Measurements from ENCODE around the gene PRKN. TPM values are rescaled to one million over a fixed set of nuclear protein-coding genes. Genes with fewer than 3 reads are reported as not detected.
"Not testable (repeated sequence)": the region's sequence is repeated elsewhere in the genome, so short reads cannot be mapped to it uniquely, and the experiment has no call there.

Gene PRKN
- total RNA-seq, 1 donor from 2014 or later, result 0.93 TPM

DNA sequence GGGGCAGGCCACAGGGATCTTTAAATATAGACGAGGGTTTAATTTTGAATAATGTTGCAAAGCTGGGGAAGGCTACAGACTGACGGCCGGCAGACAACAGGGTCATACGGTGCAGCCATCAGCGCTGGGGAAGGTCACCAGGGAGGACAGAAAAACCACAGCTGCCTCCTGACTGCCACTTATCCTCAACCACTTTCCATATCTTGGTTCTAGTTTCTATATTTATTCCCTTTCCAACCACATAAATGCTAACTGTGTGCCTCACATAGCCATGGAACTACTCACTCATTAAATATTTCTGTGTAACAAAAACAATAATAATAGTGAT lies 1368.0 kb downstream of the PRKN start:
- no peak for DNase-seq (ENCODE audit: extremely low read depth, low read depth, low spot score)

DNA sequence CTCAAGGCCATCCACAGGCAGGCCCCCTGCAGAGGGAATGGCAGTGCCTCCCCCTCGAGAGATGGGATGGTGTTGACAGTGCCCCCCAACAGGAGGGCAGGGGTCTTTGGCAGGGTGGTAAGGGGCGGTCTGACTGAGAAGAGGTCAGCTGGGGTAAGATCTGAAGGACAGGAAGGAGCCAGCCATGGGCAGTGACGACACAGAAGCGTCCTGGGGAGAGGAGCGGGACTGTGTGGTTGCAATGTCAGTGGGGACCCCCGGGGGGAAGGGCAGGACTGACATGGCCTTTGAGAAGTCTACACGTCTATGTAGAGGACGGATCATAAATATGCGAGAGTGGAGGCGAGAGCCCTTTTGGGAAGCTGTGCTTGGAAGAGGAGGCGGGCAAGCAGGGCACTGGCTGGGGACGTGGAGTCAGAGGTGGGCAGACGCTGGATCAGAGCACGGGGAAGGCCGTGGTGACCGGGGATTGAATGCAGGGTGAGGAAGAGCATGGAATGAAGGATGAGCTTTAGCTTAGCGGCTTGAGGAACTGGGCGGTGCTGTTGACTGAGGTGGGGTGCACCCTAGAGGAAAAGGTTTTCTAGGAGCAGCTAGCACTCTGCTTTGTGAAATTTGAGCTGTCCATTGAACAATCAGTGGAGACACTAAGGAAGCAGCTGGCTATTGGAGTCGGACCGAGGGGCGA lies 1371.3 kb downstream of the PRKN start:
- DNase-seq (ENCODE audit: extremely low read depth, low read depth, low spot score), result no peak

DNA sequence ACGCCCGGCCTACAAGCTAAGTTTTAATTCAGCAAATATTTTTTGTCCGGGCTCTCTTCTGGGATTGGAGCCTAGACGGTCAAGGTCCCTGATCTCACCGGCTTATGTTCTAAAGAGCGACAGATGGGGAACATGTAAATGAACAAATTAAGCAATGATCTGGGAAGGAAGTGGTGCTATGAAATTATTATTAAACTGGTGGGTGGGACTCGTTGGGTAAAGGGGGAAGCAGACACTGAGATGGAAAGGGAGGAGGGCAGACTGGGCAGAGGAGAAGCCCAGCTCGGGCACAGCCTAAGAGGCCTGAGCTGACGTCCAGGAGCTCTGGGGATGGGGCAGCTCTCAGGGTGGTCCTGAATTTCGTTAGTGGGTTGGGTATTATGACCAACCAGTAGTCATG lies 1371.9 kb downstream of the PRKN start:
- no peak for DNase-seq (ENCODE audit: extremely low read depth, low read depth, low spot score)

DNA sequence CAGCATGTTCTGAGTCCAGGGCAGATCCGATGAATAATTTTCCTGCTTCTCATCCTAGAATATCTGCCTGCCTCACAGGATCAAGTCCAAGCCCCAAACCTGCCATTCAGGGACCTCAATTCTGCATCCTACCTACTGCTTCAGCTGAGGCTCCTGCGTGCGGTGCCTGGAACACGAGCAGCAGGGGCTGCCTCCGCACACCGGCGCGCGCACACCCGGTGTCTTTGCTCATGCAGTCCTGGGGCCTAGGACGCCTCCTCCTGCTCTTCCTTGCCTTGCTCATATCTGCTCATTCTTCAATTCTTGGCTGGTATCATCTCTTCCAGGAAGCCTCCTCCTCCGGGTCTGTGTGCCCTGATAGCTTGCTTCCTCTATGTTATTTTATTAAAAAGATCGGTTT lies 1372.6 kb downstream of the PRKN start:
- no peak for DNase-seq (ENCODE audit: extremely low read depth, low read depth, low spot score)

DNA sequence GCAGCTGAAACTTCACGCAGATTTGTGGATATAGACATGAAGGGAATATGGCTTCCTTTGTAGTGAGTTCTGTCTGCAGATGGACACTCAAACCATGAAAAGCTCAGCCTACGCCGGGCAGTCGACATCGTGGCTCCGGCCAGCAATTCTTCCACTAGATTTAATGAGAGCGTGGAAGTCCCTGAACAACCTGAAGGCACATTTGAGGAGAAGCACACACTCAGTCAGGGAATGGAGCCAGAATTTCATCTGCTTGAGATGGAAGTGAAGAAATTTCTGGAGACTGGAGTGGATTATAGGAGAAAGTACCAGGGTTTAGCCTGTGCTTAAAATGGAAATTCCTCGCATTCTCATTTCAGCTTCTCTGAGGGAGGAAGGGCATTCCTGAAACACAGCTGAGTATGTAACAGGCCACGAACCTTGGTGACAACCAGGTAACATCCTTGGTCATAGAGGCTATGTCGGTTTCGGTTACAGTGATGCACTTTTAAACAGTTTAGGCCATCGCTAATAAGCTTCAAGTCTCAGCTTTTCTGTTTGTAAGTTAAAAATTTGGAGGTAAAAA lies 1373.2 kb downstream of the PRKN start:
- no peak for DNase-seq (ENCODE audit: extremely low read depth, low read depth, low spot score)

DNA sequence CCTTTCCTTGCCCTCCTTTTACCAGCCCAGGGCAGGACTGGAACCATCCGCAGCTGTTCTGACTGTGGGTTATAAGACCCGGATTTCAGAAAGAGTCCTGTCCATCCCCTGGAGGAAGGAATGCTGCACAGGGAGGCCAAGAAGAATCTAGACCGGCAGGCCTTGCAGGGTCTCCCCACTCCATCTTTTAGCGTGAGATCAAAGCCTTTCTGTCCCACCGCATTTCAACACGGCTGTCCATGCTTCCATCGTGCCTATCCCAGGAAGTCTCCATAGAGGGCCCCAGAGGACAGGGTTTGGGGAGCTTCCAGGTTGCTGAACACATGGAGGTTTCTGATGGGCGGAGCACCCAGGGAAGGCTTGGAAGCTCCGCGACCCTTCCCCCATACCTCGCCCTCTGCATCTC lies 1374.4 kb downstream of the PRKN start:
- no peak for DNase-seq (ENCODE audit: extremely low read depth, low read depth, low spot score)

DNA sequence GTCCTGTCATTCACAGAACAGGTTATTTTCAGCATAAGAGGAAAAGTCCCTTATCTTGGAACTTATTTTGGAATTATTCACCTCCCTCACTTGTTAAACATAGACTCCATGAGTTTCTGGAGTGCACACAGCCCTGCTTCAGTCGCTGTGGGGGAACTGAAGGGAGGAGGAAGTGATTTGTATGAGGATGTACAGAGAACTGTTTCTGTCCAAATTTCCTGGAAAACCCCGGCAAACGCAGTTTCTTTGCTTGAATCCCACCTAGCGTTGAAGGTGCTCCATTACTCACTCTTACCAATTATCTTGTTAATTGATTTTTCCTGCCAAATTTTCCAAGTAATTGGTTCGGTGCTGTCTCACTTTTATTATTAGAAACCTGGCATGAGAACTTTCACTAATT lies 1375.7 kb downstream of the PRKN start:
- no peak for DNase-seq (ENCODE audit: extremely low read depth, low read depth, low spot score)

DNA sequence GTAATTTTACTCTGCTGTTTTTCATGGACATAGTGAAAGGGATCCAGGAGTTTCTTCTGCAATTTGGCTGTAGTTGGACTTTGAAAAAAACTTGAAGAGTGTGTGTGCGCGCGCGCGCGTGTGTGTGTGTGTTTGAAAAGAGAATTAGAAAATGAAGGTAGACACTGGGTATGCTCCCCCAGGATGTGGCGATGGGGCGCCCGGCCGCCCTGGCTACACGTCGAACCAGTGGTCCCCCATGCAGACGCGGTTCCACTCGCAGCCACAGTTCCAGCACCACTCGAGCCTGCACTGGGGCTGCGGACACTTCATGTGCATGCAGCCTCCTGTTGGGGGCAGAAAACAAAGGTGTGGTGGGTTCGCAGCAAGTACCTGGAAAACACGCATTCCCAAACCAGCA lies 1377.7 kb downstream of the PRKN start:
- DNase-seq (ENCODE audit: extremely low read depth, low read depth, low spot score), result no peak

DNA sequence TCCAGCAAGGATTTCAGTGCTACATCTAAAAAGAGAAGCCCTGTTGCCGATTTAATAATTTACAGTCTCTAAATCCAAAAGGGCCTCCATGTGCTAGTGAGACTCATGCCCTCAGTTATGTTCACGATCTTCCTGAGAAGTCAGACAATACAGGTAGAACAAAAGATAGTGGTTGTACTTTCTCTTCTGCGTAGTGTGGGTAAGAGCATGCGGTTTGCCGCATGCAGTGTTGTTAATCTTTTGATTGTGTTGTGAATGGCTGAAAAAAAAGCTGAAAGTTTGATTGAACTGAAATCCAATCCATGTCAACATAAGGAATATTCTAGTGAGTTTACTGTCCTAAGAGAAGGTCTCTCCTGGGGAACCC lies 1379.0 kb downstream of the PRKN start:
- DNase-seq (ENCODE audit: extremely low read depth, low read depth, low spot score), result no peak

DNA sequence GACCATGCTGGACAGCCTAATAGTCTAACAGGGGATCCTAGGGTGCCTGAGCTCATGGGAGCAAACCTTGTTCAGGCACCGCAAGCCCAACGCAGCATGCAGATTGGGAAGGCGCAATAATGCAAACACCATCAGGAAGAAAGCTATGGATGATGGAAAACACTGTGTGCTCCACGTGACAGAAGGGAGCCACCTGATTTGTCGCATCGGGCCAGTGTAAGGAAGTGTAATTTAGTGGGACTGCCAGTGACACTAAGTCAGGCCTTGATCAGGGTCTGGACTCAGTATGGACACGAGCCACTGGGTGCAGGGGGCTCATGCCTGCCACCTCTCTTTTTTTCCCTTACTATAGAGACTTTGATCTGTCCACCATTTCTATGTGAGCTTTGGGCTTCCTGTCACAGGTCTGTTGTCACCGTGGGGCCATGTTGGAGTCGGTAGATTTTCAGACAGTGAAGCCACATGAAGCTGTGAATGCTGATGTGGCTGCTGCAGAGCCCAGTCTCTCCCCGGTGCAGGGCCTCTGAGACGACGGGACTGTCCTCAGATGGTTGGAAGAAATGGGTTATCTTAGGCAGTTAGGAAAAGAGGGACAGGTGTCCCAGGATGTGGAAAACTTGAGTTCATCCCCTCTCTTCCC lies 1379.5 kb downstream of the PRKN start:
- DNase-seq (ENCODE audit: extremely low read depth, low read depth, low spot score), result no peak

DNA sequence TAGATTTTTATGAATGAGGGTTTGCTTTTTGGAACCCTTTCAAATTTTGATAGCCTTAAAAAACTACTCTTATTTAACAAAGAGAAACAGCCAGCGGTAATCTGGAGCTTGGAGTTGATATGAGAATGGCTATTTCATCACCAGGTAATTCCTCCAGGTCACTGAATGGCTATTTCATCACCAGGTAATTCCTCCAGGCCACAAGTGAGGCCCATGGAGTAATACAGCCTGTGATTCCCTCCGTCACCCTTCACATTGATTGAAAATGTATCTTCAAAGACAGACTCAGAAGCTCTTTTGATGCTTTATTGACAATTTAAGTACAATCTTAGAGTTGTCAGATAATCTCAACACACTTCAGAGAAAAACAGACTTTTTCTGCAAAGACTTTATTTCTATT lies 1380.4 kb downstream of the PRKN start:
- DNase-seq (ENCODE audit: extremely low read depth, low read depth, low spot score), result no peak

DNA sequence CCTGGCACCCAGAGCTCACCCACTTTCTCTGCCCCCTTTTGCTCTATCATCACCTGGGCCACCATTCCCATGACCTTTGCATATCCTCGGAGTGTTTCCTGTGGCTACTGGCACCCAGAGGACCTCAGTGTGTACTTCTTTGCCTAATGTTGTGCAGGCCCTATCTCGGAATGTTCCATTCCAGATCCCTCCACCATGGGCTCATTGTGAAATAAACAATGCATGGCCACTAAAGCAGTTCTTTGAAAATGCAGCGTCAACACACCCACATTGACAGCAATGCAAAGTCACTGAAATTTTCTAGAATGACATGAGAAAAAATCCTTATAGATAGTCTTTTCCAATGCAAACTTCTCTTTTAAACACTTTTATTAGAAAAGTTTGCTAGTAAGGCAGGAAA lies 1380.8 kb downstream of the PRKN start:
- no peak for DNase-seq (ENCODE audit: extremely low read depth, low read depth, low spot score)

DNA sequence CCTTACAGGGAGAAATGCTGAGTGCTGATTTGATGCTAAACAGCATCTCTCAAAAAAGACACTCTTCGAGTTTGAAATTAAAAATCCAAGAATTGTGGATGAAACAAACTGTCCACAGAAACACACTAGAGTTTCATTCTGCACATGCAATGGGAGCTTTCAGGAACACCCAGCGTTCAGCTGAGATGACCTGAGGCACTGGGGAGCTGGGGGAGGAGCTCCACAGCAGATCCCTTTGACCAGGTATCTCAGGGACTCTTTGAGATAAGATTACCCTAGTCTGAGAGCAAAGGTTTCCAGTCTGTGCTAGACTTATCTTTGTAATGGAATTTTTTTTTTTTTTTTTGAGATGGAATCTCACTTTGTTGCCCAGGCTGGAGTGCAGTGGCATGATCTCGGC lies 1382.9 kb downstream of the PRKN start:
- no peak for DNase-seq (ENCODE audit: extremely low read depth, low read depth, low spot score)

DNA sequence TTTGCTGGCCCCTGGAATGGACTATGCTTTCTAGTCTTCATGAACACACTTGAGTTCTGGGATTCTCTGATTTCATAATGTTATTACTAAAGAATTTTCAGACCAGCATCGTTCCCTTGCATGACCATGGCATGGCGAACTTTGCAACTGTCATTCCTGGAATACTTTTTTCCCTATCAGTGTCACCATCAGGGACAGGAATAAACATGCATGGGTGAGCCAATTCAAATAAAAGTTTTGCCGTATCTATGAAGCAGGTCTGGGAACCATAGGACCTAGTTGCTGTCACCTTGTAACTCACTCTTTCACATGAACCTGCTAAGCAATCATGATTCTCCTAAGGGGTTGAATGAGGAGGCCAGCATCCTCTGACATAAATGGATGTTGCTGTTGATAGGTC lies 1385.5 kb downstream of the PRKN start:
- no peak for DNase-seq (ENCODE audit: extremely low read depth, low read depth, low spot score)

DNA sequence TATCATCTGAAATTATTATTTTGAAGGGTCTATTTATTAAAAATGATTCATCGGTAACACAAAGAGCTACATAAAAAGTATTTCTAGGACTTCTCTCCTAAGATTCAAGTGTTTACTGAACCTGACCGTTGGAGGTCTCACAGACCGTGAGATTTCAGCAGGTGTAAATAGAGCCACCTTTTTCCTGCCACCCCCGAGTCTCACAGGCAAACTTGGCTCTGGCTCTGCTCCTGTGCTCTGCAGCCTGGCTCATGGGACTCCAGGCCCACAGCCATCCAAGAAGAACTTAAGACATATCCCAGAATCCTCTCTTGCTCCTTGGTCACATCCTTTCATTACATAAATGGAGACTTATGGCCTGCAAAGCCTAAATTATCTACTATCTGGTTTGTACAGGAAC lies 1385.9 kb downstream of the PRKN start:
- DNase-seq (ENCODE audit: extremely low read depth, low read depth, low spot score), result no peak

DNA sequence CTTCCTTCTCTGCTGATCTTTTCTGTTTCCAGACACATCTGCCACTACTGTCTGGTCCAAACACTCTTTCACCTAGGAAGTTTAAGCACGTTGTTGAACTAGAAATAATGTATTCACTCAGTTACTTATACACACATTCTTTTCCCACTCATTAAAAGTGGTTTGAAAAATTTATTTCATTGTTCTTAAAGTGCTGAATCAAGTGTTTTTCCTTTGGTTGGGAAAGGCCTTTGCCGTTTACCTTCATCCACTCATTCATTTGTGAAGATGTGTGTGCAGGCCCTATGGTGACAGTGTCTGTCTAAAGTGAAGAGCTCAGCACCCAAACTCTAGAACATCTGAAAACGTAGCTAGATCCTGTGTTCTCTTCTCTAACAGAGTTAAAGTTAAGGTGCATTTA lies 1389.6 kb downstream of the PRKN start:
- no peak for DNase-seq (ENCODE audit: extremely low read depth, low read depth, low spot score)

DNA sequence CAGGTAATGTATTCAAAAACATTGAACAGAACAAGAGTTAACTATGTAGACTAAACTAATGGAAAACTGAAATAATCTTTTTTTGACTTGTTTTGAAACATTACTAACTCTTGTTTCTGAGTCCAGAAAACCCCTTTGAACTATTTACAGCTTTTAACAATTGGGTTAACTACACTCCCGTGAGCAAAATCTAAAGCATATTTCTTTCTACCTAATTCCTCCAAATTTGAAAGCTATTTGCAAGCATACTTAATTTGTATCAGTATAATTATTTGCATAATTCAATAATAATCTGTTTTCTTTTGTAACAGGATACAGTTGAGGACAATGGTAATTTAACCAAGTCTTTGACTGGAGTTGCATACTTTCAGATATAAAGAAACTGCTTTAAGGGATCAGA lies 1391.1 kb downstream of the PRKN start:
- DNase-seq (ENCODE audit: extremely low read depth, low read depth, low spot score), result no peak

DNA sequence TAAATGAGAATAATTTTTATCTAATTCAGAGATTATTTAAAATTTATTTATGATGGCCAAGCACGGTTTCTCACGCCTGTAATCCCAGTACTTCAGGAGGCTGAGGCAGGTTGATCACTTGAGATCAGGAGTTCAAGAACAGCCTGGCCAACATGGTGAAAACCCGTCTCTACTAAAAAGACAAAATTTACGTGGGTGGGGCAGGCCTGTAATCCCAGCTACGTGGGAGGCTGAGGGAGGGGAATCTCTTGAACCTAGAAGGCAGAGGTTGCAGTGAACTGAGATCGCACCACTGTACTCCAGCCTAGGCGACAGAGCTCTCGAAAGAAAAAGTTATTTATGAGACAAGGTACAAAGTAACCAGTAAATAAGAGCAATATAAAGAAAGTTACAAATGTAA lies 1394.2 kb downstream of the PRKN start:
- no peak for DNase-seq (ENCODE audit: extremely low read depth, low read depth, low spot score)

DNA sequence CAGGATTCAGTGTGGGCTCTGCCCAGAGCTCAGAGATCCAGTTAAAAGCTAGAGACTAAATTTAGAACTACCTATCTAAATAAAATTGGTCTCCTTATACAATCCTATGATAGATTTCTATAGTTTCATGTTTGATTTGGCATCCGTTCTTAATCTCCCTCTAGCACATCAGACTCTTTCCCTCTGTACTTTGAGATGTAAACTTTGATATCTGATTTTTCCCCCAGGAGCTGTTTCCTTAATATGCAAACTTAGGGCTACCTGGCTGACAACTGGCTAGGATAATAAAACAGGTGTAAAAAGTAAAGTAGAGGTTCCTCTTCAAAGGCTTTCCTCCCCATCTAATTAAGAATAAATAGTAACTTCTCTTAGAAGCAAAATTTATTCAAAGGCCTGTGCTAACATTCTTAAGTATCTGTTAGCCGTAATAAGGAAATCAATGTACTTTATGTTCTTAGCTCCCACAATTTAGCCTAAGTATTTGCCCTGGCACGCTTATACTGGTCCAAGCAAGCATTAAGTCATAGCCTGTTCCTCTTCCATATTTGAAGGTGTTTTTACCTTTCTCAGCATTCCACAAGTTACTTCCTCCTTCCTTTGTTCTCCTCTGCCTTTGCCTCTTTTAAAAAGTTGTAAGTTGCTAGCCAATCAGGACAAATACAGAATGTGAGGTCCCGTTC lies 1396.0 kb downstream of the PRKN start:
- DNase-seq (ENCODE audit: extremely low read depth, low read depth, low spot score), result not testable (repeated sequence)

DNA sequence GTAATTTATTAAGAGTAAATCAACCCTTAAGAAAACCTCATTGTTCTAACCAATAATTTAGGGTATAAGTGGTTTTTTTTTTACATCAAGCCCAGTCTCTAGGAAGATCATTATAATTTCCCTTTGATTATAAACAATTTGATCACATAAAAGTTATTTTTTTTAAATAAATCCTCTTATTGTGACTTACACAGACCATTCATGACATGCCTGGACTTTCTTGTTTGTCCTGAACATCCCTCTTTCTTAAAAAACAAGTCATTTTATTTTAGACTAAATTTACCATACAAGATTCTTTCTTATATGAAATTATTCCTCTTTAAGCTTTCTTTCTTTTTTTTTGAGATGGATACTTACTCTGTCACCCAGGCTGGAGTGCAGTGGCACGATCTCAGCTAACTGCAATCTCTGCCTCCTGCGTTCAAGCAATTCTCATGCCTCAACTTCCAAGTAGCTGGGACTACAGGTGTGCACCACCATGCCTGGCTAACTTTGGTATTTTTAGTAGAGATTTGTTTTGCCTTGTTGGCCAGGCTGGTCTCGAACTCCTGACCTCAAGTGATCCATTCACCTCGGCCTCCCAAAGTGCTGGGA lies 1400.1 kb downstream of the PRKN start:
- DNase-seq (ENCODE audit: extremely low read depth, low read depth, low spot score), result no peak

DNA sequence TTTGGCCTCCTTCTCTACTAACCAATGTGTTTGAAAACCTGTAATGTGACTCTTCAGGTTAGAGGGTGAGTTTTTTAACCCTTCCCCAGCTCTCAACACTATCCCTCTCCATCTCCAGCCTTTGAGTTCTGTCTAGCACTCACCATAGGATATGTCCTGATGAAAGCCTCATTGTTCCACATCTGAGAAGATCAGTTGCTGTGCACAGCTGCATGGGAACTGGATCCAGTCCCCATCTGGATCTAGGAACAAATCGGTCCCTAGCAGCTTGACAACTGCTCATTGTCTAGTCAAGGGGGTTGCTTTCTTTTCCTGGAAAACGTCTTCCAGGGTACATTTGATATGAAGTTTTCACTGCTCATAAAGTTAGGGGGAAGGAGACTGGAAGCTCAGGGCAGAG lies 1408.3 kb downstream of the PRKN start:
- no peak for DNase-seq (ENCODE audit: extremely low read depth, low read depth, low spot score)

DNA sequence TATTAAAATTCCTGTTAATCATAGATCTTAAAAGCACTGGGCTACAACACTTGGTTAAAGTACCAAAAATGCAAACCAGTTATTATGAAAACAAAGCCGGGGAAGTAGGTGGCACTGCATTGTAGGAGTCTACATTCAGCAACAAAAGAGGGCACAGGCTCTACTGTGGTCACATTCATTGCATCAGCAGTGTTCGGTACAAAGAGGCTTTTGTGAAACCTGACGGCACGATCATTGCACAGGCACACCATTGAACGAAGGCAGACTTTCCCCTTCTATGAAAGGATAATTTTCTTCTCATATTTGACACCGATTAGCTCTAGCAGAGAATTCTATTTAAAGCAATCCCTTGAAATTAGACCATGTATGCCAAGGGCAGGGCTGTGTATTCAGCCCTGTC lies 1409.1 kb downstream of the PRKN start:
- DNase-seq (ENCODE audit: extremely low read depth, low read depth, low spot score), result no peak

All from glomerular endothelial cell (primary cell).